ENCODE results near the gene TAF6.

DNA sequence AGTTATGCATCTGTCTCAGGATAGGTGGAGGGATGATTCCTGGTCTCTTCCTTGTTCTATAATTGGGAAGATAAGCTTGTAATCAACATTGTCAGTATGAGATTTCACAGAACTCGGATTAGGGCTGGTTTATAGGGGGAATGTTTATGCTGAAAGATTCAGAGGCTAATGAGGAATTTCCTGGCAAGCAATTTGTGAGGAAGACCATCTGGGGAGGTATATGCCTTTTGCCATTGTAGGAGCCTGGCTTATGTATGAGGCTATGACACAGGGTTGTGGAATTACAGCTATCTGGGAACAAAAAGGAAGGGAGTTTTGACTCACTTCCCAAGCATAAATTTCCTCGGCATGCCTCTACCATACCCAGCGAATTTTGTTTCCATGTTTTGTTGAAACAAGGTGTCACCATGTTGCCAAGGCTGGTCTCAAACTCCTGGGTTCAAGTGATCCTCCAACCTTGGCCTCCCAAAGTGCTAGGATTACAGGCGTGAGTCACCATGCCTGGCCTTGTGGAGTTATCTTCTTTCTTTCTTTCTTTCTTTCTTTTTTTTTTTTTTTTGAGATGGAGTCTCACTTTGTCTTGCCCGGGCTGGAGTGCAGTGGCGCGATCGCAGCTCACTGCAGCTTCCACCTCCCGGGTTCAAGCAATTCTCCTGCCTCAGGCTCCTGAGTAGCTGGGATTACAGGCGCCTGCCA lies 32.0 kb downstream of the TAF6 start:
- TF ChIP-seq, protein P1, sequence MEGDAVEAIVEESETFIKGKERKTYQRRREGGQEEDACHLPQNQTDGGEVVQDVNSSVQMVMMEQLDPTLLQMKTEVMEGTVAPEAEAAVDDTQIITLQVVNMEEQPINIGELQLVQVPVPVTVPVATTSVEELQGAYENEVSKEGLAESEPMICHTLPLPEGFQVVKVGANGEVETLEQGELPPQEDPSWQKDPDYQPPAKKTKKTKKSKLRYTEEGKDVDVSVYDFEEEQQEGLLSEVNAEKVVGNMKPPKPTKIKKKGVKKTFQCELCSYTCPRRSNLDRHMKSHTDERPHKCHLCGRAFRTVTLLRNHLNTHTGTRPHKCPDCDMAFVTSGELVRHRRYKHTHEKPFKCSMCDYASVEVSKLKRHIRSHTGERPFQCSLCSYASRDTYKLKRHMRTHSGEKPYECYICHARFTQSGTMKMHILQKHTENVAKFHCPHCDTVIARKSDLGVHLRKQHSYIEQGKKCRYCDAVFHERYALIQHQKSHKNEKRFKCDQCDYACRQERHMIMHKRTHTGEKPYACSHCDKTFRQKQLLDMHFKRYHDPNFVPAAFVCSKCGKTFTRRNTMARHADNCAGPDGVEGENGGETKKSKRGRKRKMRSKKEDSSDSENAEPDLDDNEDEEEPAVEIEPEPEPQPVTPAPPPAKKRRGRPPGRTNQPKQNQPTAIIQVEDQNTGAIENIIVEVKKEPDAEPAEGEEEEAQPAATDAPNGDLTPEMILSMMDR (conservative IDR thresholded peaks at IDR 0.05; ENCODE audit: low read depth, low read length) = no peak
- TF ChIP-seq RCOR1 (IDR thresholded peaks at IDR 0.05; ENCODE audit: insufficient replicate concordance, low read length) (peak; percentile 51), RAD21 (IDR thresholded peaks at IDR 0.05; ENCODE audit: low read length) (no peak), BHLHE40 (IDR thresholded peaks at IDR 0.05; ENCODE audit: low read depth, low read length) (no peak), POLR2A (IDR thresholded peaks at IDR 0.05; ENCODE audit: low read depth, low read length) (no peak), CEBPB (IDR thresholded peaks at IDR 0.05; ENCODE audit: low read depth, low read length) (no peak), MAFK (IDR thresholded peaks at IDR 0.05; ENCODE audit: low read depth, low read length) (0 out of 2 replicates have a peak, but pooled peaks have one; percentile 40), MXI1 (IDR thresholded peaks at IDR 0.05; ENCODE audit: borderline replicate concordance, low read depth, low read length) (no peak), SMC3 (IDR thresholded peaks at IDR 0.05; ENCODE audit: low read depth, low read length) (no peak), MAZ (IDR thresholded peaks at IDR 0.05; ENCODE audit: borderline replicate concordance, low read depth, low read length) (no peak)
- TF ChIP-seq, protein P2, sequence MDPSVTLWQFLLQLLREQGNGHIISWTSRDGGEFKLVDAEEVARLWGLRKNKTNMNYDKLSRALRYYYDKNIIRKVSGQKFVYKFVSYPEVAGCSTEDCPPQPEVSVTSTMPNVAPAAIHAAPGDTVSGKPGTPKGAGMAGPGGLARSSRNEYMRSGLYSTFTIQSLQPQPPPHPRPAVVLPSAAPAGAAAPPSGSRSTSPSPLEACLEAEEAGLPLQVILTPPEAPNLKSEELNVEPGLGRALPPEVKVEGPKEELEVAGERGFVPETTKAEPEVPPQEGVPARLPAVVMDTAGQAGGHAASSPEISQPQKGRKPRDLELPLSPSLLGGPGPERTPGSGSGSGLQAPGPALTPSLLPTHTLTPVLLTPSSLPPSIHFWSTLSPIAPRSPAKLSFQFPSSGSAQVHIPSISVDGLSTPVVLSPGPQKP (IDR thresholded peaks at IDR 0.05; ENCODE audit: borderline replicate concordance, low read depth, low read length) = no peak
